Endothelial cell (in vitro differentiated cells): ENCODE data around the gene MAN2A2. TPM values are rescaled to one million over a fixed set of nuclear protein-coding genes. Genes with fewer than 3 reads are reported as not detected.

Experiments used
- DNase-seq: peaks from one replicate; pipeline ENCODE4 v3.0.0; 2021; ENCODE audit warnings: low spot score
- H3K27ac Mint-ChIP-seq: one replicate; pipeline ENCODE4 v1.8.0; 2021; ENCODE audit warnings: mixed read lengths, inconsistent platforms; ENCODE audit not compliant: unreplicated experiment
- H3K27me3 Mint-ChIP-seq: one replicate; pipeline ENCODE4 v1.8.0; 2021; ENCODE audit warnings: mild to moderate bottlenecking, moderate library complexity, mixed read lengths, inconsistent platforms; ENCODE audit not compliant: unreplicated experiment
- H3K36me3 Mint-ChIP-seq: one replicate; pipeline ENCODE4 v1.8.0; 2021; ENCODE audit warnings: mild to moderate bottlenecking, low read depth, mixed read lengths, inconsistent platforms; ENCODE audit not compliant: unreplicated experiment
- H3K4me1 Mint-ChIP-seq: one replicate; pipeline ENCODE4 v1.8.0; 2021; ENCODE audit warnings: mild to moderate bottlenecking, mixed read lengths, inconsistent platforms; ENCODE audit not compliant: unreplicated experiment
- H3K4me3 Mint-ChIP-seq: one replicate; pipeline ENCODE4 v1.8.0; 2021; ENCODE audit warnings: mild to moderate bottlenecking, mixed read lengths, inconsistent platforms; ENCODE audit not compliant: unreplicated experiment
- H3K9me3 Mint-ChIP-seq: one replicate; pipeline ENCODE4 v1.8.0; 2021; ENCODE audit warnings: mixed read lengths, inconsistent platforms; ENCODE audit not compliant: unreplicated experiment
- total RNA-seq: library from RNA; stranded (reverse); fragmentation: NEBNext Ultra II Directional; extraction: Animal tissue kit (Norgen Biotek cat#: 25700); gene quantifications from one replicate; pipeline ENCODE4 v1.2.1, GENCODE V29; 2021; ENCODE audit not compliant: unreplicated experiment
- TF ChIP-seq, protein P1 (sequence below): fragments of 200-600 bp; sonication (generic); IDR thresholded peaks from one replicate; pipeline ENCODE4 v1.5.0; 2021; ENCODE audit warnings: antibody characterized with exemption; ENCODE audit not compliant: unreplicated experiment

Gene MAN2A2
- total RNA-seq, 1 donor from 2014 or later: 72.2 TPM

- Mint-ChIP-seq H3K4me1 (peaks cover 18% of the 10 kb centered on the region), H3K9me3 (no peaks in the 10 kb centered on the region), H3K36me3 (no peaks in the 10 kb centered on the region), H3K27ac (no peak overlapping the region), H3K4me3 (no peak overlapping the region), H3K27me3 (peaks cover 9% of the 10 kb centered on the region)
- DNase-seq: no peak
- TF ChIP-seq, protein P1, sequence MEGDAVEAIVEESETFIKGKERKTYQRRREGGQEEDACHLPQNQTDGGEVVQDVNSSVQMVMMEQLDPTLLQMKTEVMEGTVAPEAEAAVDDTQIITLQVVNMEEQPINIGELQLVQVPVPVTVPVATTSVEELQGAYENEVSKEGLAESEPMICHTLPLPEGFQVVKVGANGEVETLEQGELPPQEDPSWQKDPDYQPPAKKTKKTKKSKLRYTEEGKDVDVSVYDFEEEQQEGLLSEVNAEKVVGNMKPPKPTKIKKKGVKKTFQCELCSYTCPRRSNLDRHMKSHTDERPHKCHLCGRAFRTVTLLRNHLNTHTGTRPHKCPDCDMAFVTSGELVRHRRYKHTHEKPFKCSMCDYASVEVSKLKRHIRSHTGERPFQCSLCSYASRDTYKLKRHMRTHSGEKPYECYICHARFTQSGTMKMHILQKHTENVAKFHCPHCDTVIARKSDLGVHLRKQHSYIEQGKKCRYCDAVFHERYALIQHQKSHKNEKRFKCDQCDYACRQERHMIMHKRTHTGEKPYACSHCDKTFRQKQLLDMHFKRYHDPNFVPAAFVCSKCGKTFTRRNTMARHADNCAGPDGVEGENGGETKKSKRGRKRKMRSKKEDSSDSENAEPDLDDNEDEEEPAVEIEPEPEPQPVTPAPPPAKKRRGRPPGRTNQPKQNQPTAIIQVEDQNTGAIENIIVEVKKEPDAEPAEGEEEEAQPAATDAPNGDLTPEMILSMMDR: no peak
These were observed 39.9 kb upstream of the MAN2A2 start for GRCh38 chr15:90862964-90863778.

- Mint-ChIP-seq H3K36me3 (no peaks in the 10 kb centered on the region), H3K4me1 (peaks cover 26% of the 10 kb centered on the region), H3K4me3 (no peak overlapping the region), H3K9me3 (no peaks in the 10 kb centered on the region), H3K27me3 (peaks cover 9% of the 10 kb centered on the region), H3K27ac (no peak overlapping the region)
- DNase-seq: no peak
- TF ChIP-seq, protein P1: no peak
These were observed 39.1 kb upstream of the MAN2A2 start for GRCh38 chr15:90863987-90864386.

GRCh38 chr15:90864507-90864906 lies 38.6 kb upstream of the MAN2A2 start:
- H3K9me3 Mint-ChIP-seq: no peaks in the 10 kb centered on the region
- no peak overlapping the region for H3K4me3 Mint-ChIP-seq
- no peak for DNase-seq
- peaks cover 6% of the 10 kb centered on the region for H3K27me3 Mint-ChIP-seq
- no peaks in the 10 kb centered on the region for H3K36me3 Mint-ChIP-seq
- H3K27ac Mint-ChIP-seq: no peak overlapping the region
- TF ChIP-seq, protein P1: no peak
- peaks cover 26% of the 10 kb centered on the region for H3K4me1 Mint-ChIP-seq

DNA sequence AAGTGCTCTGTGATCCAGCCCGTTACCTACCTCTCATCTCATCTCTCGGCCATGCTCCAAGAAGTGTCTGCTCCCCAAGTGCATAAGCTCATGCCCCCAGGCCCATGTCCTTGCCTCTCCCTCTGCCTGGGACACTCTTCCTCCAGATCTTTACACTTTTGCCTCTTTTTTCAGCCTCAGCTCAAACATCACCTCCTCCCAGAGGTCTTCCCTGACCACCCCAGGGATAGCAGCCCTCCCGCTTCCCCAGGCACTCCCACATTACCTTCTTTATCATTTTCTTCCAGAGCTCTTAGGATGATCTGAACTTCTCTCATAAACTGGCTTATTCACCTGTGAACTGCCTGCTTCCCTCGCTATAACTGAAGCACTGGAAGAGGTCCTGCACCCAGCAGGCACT lies 37.4 kb upstream of the MAN2A2 start:
- no peaks in the 10 kb centered on the region for H3K9me3 Mint-ChIP-seq
- peaks cover 2% of the 10 kb centered on the region for H3K36me3 Mint-ChIP-seq
- DNase-seq: no peak
- no peak overlapping the region for H3K27ac Mint-ChIP-seq
- no peak overlapping the region for H3K4me3 Mint-ChIP-seq
- peaks cover 34% of the 10 kb centered on the region for H3K4me1 Mint-ChIP-seq
- TF ChIP-seq, protein P1: no peak
- H3K27me3 Mint-ChIP-seq: peaks cover 10% of the 10 kb centered on the region

- H3K4me3 Mint-ChIP-seq: no peak overlapping the region
- H3K27ac Mint-ChIP-seq: no peak overlapping the region
- peaks cover 12% of the 10 kb centered on the region for H3K27me3 Mint-ChIP-seq
- no peak for DNase-seq
- peaks cover 3% of the 10 kb centered on the region for H3K36me3 Mint-ChIP-seq
- no peaks in the 10 kb centered on the region for H3K9me3 Mint-ChIP-seq
- H3K4me1 Mint-ChIP-seq: peaks cover 37% of the 10 kb centered on the region
- TF ChIP-seq, protein P1: no peak
These were observed 36.9 kb upstream of the MAN2A2 start for GRCh38 chr15:90866161-90866715.
